GM12878 (cell line): ENCODE data around the gene ATP6V1C2. TPM values are rescaled to one million over a fixed set of nuclear protein-coding genes. Genes with fewer than 3 reads are reported as not detected.

ENCODE experiments used
- ASH2L ChIP-seq: fragments of 300-600, 200-600 bp; sonication (generic); IDR thresholded peaks from 2 replicates; pipeline ENCODE4 v1.6.1; 2017; ENCODE audit warnings: low read depth, mild to moderate bottlenecking, borderline replicate concordance
- ATF2 ChIP-seq: IDR thresholded peaks from 2 replicates; pipeline ENCODE4 v1.6.1; 2012; ENCODE audit warnings: low read length, inconsistent platforms
- BMI1 ChIP-seq: fragments of 450-650 bp; IDR thresholded peaks from 2 replicates; pipeline ENCODE4 v1.6.1; 2016; ENCODE audit warnings: mild to moderate bottlenecking, moderate library complexity, borderline replicate concordance
- EED ChIP-seq: sonication (generic); IDR thresholded peaks from 2 replicates; pipeline ENCODE4 v1.6.1; 2016; ENCODE audit warnings: antibody characterized with exemption, low read depth
- EGR1 ChIP-seq, 2 experiments: IDR thresholded peaks; 1 replicate in 1 of 2; 2 replicates in 1 of 2; pipeline ENCODE4 v1.6.1; 2011 to 2012; ENCODE audit warnings: low read depth in 2 of 2, low read length in 2 of 2, borderline replicate concordance in 1 of 2, mild to moderate bottlenecking in 1 of 2, moderate library complexity in 1 of 2
- GABPA ChIP-seq: IDR thresholded peaks from 2 replicates; pipeline ENCODE4 v1.6.1; 2014; ENCODE audit warnings: antibody characterized with exemption, low read depth, mild to moderate bottlenecking, inconsistent platforms
- HDGF ChIP-seq: fragments of 450-650 bp; IDR thresholded peaks from 2 replicates; pipeline ENCODE4 v1.6.1; 2016; ENCODE audit warnings: antibody characterized with exemption
- MYB ChIP-seq: fragments of 150-350 bp; IDR thresholded peaks from 2 replicates; pipeline ENCODE4 v1.6.1; 2014; ENCODE audit warnings: mild to moderate bottlenecking, low read depth, low read length, borderline replicate concordance
- NBN ChIP-seq: fragments of 450-650 bp; IDR thresholded peaks from 2 replicates; pipeline ENCODE4 v1.6.1; 2016
- POLR2A ChIP-seq: IDR thresholded peaks from 2 replicates; pipeline ENCODE4 v1.6.1; 2011; ENCODE audit warnings: low read depth, mild to moderate bottlenecking, low read length
- WRNIP1 ChIP-seq: IDR thresholded peaks from 2 replicates; pipeline ENCODE4 v1.6.1; 2011; ENCODE audit warnings: low read depth, low read length, improper control_type of control experiment, borderline replicate concordance
- ZNF217 ChIP-seq: fragments of 450-650 bp; IDR thresholded peaks from 2 replicates; pipeline ENCODE4 v1.6.1; 2017; ENCODE audit warnings: antibody characterized with exemption, mild to moderate bottlenecking
- polyA plus RNA-seq, 11 experiments: library from polyadenylated mRNA; depleted of rRNA in 4 of 11; unstranded in 6 of 11; stranded (reverse) in 5 of 11; fragments of >200 nt; fragmentation: Nextera tagmentation in 4 of 11; fragmentation: Illumina TruSeq in 1 of 11; extraction: Ambion mirVana in 4 of 11; extraction: Trizol in 1 of 11; gene quantifications; 1 replicate in 1 of 11; 2 replicates in 10 of 11; pipeline versions ENCODE4 v1.2.1 to v1.2.3, GENCODE V29; 2011 to 2016; ENCODE audit warnings: inconsistent platforms in 2 of 11, missing spikeins in 2 of 11, low read depth in 1 of 11
- total RNA-seq, 4 experiments: library from RNA; depleted of rRNA in 3 of 4; stranded (reverse); fragments of >200 nt in 3 of 4; fragmentation: Illumina TruSeq in 1 of 4; extraction: Trizol in 1 of 4; gene quantifications; 2 replicates each; pipeline versions ENCODE4 v1.2.1 to v1.2.3, GENCODE V29; 2013 to 2021

The ATP6V1C2 gene
- total and polyA plus RNA-seq, 10 of the 15 experiments (the other 5 are each of a cell fraction or from before 2014, with no cell fraction given): 0.04 to 1.5 (median 0.24) TPM; not detected in 1

GRCh38 chr2:10812362-10813162 lies 91.1 kb downstream of the ATP6V1C2 start, which contains the start of gene PDIA6 (continued):
- TF ChIP-seq BMI1 (no peak), WRNIP1 (no peak), ATF2 (no peak), MYB (no peak), NBN (no peak), ASH2L (peak; percentile 73; the same call in 1 of the 2 replicates), EGR1 (IDR thresholded peaks at IDR 0.05; ENCODE audit: borderline replicate concordance in 1 of 2, low read depth in 2 of 2, low read length in 2 of 2) (peak; percentile 22 to 99), GABPA (peak; percentile 74), HDGF (0 out of 2 replicates have a peak, but pooled peaks have one; percentile 18), EED (no peak), POLR2A (peak; percentile 86), ZNF217 (peak; percentile 38; the same call in 1 of the 2 replicates)
